RWPE1 (cell line): Measurements from ENCODE around the gene COL16A1.
A peak's percentile ranks its signal among the peaks of the same experiment; 100 is the strongest.

Experiments
- CTCF ChIA-PET: fragments of 350-600 bp; sonication (Branson Sonifier 250); formaldehyde crosslinking; extraction: SDS; loops from one replicate; lab custom pipeline; 2021; lab: Yijun Ruan, JAX
- POLR2A ChIA-PET: fragments of 400-600 bp; formaldehyde crosslinking; extraction: SDS; loops from one replicate; lab custom pipeline; 2020; ENCODE audit warnings: antibody characterized with exemption; ENCODE audit not compliant: low non-redundant PET; lab: Yijun Ruan, JAX
- DNase-seq: peaks from one replicate; pipeline ENCODE4 v3.0.0; 2012; ENCODE audit warnings: low spot score
- H3K27ac ChIP-seq: fragments of 450-650 bp; 2 replicates; pipeline ENCODE4 v1.5.1; 2017
- CTCF ChIP-seq: fragments of 450-650 bp; conservative IDR thresholded peaks from 2 replicates; pipeline ENCODE4 v1.5.1; 2017; ENCODE audit warnings: low read depth, mild to moderate bottlenecking

COL16A1 gene

GRCh38 chr1:31694069-31694963, 9.5 kb downstream of the COL16A1 start:
- POLR2A ChIA-PET: no interaction called here
- no peak for DNase-seq
- no peak for TF ChIP-seq CTCF
- CTCF ChIA-PET: interaction anchor here (0.7 to 2.1 kb wide), 2 partner anchors 10 to 21 kb away, joined by 4 to 9 read pairs; no protein-coding TSS in a partner anchor
- peak overlapping the region; percentile 99 for H3K27ac ChIP-seq

GRCh38 chr1:31693231-31693630, 10.6 kb downstream of the COL16A1 start:
- no peak for TF ChIP-seq CTCF
- ChIA-PET POLR2A (no interaction called here), CTCF (no interaction called here)
- peak overlapping the region; percentile 83 for H3K27ac ChIP-seq
- DNase-seq: no peak

GRCh38 chr1:31691951-31692350, 11.9 kb downstream of the COL16A1 start:
- H3K27ac ChIP-seq: peak overlapping the region; percentile 83
- ChIA-PET CTCF (interaction anchor here (0.5 kb wide), 1 partner anchor 708 kb away, joined by 3 read pairs; no protein-coding TSS in a partner anchor), POLR2A (no interaction called here)
- no peak for DNase-seq
- no peak for TF ChIP-seq CTCF

- ChIA-PET CTCF (interaction anchor here (0.5 to 1.5 kb wide), 3 partner anchors 24 to 708 kb away, joined by 3 to 4 read pairs (median 4); no protein-coding TSS in a partner anchor), POLR2A (no interaction called here)
- peak overlapping the region; percentile 83 for H3K27ac ChIP-seq
- DNase-seq: no peak
- TF ChIP-seq CTCF: no peak
These were observed 12.4 kb downstream of the COL16A1 start for GRCh38 chr1:31691446-31691845.

GRCh38 chr1:31690921-31691320, 12.9 kb downstream of the COL16A1 start:
- CTCF ChIA-PET: interaction anchor here (0.6 to 1.5 kb wide), 3 partner anchors 14 to 122 kb away, joined by 3 to 4 read pairs (median 4); no protein-coding TSS in a partner anchor
- TF ChIP-seq CTCF: no peak
- no peak for DNase-seq
- peak overlapping the region; percentile 83 for H3K27ac ChIP-seq
- POLR2A ChIA-PET: no interaction called here

GRCh38 chr1:31689854-31690253, 14.0 kb downstream of the COL16A1 start:
- peak; percentile 94 for DNase-seq
- CTCF ChIA-PET: interaction anchor here (1.2 to 1.5 kb wide), 2 partner anchors 15 to 26 kb away, joined by 3 to 4 read pairs; no protein-coding TSS in a partner anchor

More at GRCh38 chr1:31689854-31690253, 14.0 kb downstream of the COL16A1 start:
- POLR2A ChIA-PET: no interaction called here
- H3K27ac ChIP-seq: peak overlapping the region; percentile 83
- no peak for TF ChIP-seq CTCF
